Ishikawa (cell line): ENCODE measurements around the gene NHEJ1.

Source experiments
- CEBPB ChIP-seq: IDR thresholded peaks from 2 replicates; pipeline ENCODE4 v1.6.1; 2012
- CREB1 ChIP-seq: IDR thresholded peaks from 2 replicates; pipeline ENCODE4 v1.6.1; 2012; ENCODE audit warnings: low read depth
- EP300 ChIP-seq: IDR thresholded peaks from 2 replicates; pipeline ENCODE4 v1.6.1; 2012; ENCODE audit warnings: borderline replicate concordance
- FOXM1 ChIP-seq: IDR thresholded peaks from 2 replicates; pipeline ENCODE4 v1.6.1; 2012; ENCODE audit warnings: low read depth, borderline replicate concordance
- NFIC ChIP-seq: IDR thresholded peaks from 2 replicates; pipeline ENCODE4 v1.6.1; 2012
- RAD21 ChIP-seq: IDR thresholded peaks from 2 replicates; pipeline ENCODE4 v1.6.1; 2012; ENCODE audit warnings: low read depth
- TAF1 ChIP-seq: IDR thresholded peaks from 2 replicates; pipeline ENCODE4 v1.6.1; 2012; ENCODE audit warnings: low read depth, mild to moderate bottlenecking
- TCF12 ChIP-seq: IDR thresholded peaks from 2 replicates; pipeline ENCODE4 v1.6.1; 2012; ENCODE audit warnings: low read depth
- TEAD4 ChIP-seq: IDR thresholded peaks from 2 replicates; pipeline ENCODE4 v1.6.1; 2012
- YY1 ChIP-seq: IDR thresholded peaks from 2 replicates; pipeline ENCODE4 v1.6.1; 2012; ENCODE audit warnings: low read depth
- ZBTB7A ChIP-seq: IDR thresholded peaks from 2 replicates; pipeline ENCODE4 v1.6.1; 2012; ENCODE audit warnings: low read depth
- TF ChIP-seq, protein P1 (sequence below): IDR thresholded peaks from 2 replicates; pipeline ENCODE4 v1.6.1; 2012; ENCODE audit warnings: low read depth, mild to moderate bottlenecking
- TF ChIP-seq, protein P2 (sequence below): IDR thresholded peaks from 2 replicates; pipeline ENCODE4 v1.6.1; 2012

DNA sequence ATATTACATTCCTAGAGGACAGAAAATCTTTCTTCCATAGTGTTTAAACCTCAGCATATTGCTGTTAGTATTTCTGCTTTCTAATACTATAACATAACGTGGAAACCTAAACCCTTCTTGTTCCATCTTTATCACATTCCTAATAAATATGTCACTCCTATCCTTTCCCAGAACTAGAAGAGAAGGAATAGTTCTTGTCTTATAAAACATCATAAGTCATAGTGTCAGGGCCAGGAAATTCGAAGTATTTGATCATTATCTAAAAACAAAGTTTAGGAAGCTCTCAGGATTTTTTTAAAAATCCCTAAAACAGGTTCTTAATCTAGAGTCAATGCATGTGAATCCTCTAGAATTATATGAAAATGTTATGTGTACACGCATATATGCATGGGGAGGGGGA lies 2.0 kb downstream of the NHEJ1 start:
- TF ChIP-seq RAD21 (no peak), EP300 (no peak), CREB1 (no peak), ZBTB7A (no peak), NFIC (no peak), TAF1 (no peak), YY1 (no peak), CEBPB (no peak), FOXM1 (no peak), TEAD4 (no peak), TCF12 (no peak)
- TF ChIP-seq, protein P1, sequence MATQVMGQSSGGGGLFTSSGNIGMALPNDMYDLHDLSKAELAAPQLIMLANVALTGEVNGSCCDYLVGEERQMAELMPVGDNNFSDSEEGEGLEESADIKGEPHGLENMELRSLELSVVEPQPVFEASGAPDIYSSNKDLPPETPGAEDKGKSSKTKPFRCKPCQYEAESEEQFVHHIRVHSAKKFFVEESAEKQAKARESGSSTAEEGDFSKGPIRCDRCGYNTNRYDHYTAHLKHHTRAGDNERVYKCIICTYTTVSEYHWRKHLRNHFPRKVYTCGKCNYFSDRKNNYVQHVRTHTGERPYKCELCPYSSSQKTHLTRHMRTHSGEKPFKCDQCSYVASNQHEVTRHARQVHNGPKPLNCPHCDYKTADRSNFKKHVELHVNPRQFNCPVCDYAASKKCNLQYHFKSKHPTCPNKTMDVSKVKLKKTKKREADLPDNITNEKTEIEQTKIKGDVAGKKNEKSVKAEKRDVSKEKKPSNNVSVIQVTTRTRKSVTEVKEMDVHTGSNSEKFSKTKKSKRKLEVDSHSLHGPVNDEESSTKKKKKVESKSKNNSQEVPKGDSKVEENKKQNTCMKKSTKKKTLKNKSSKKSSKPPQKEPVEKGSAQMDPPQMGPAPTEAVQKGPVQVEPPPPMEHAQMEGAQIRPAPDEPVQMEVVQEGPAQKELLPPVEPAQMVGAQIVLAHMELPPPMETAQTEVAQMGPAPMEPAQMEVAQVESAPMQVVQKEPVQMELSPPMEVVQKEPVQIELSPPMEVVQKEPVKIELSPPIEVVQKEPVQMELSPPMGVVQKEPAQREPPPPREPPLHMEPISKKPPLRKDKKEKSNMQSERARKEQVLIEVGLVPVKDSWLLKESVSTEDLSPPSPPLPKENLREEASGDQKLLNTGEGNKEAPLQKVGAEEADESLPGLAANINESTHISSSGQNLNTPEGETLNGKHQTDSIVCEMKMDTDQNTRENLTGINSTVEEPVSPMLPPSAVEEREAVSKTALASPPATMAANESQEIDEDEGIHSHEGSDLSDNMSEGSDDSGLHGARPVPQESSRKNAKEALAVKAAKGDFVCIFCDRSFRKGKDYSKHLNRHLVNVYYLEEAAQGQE: no peak
- TF ChIP-seq, protein P2, sequence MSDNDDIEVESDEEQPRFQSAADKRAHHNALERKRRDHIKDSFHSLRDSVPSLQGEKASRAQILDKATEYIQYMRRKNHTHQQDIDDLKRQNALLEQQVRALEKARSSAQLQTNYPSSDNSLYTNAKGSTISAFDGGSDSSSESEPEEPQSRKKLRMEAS: no peak
